Stimulated activated CD4-positive, alpha-beta T cell treated with anti-CD3 and anti-CD28 coated beads, TNF-alpha, amount 100 ng/mL, for 24 hours (primary cell): Measurements from ENCODE around the gene SUMF2.
"Not testable (repeated sequence)": the region's sequence is repeated elsewhere in the genome, so short reads cannot be mapped to it uniquely, and the experiment has no call there.

ENCODE experiments used
- DNase-seq, 3 experiments: peaks; one replicate each; pipeline ENCODE4 v3.0.0-alpha.2; 2020; ENCODE audit warnings: low read depth in 3 of 3

SUMF2 gene

GRCh38 chr7:56106108-56107073 lies 42.3 kb downstream of the SUMF2 start, which contains the start of gene CHCHD2:
TSS of gene CHCHD2 (minus strand) at chr7:56106476. CDS start at chr7:56106413, 63 bp downstream.
- peak; percentile 86 to 91 (median 88) for DNase-seq

GRCh38 chr7:56107954-56108258 lies 43.8 kb downstream of the SUMF2 start:
- DNase-seq, result no peak

- DNase-seq, result no peak
Observed at GRCh38 chr7:56110611-56111010, 46.5 kb downstream of the SUMF2 start.

- not testable (repeated sequence) for DNase-seq
Observed at GRCh38 chr7:56112244-56112643, 48.2 kb downstream of the SUMF2 start.

- no peak for DNase-seq
Observed at GRCh38 chr7:56115852-56116538, 51.9 kb downstream of the SUMF2 start, which contains the start of gene NUPR2. TSS of gene NUPR2 (minus strand) at chr7:56116417. CDS start at chr7:56116314, 103 bp downstream.

- DNase-seq, result no peak
Observed at GRCh38 chr7:56121440-56121839, 57.4 kb downstream of the SUMF2 start.

- DNase-seq, result no peak
Observed at GRCh38 chr7:56124981-56125380, 60.9 kb downstream of the SUMF2 start.

GRCh38 chr7:56125831-56126230 lies 61.7 kb downstream of the SUMF2 start:
- DNase-seq, result no peak

GRCh38 chr7:56127241-56127975 lies 63.3 kb downstream of the SUMF2 start:
- DNase-seq, result no peak
